Kidney (tissue), 14 donors: ENCODE measurements around the gene FAXC. TPM values are rescaled to one million over a fixed set of nuclear protein-coding genes. Genes with fewer than 3 reads are reported as not detected.

Experiments used
- DNase-seq, 5 donors: peaks; one replicate each; pipeline ENCODE4 v3.0.0-alpha.2; 2013 to 2020
- FAIRE-seq: peaks from 2 replicates; lab custom pipeline; 2012; peaks lifted over from hg19 to GRCh38; lab: Jason Lieb, UNC
- H3K27ac ChIP-seq, 2 donors: one replicate each; pipeline ENCODE4 v1.7.0; 2013; ENCODE audit warnings: low read depth in 2 of 2, low read length in 2 of 2, inconsistent platforms in 1 of 2
- H3K27me3 ChIP-seq: one replicate; pipeline ENCODE4 v1.7.1; 2013; ENCODE audit warnings: low read length, inconsistent platforms; ENCODE audit not compliant: control insufficient read depth, insufficient read depth
- H3K36me3 ChIP-seq, 3 donors: one replicate each; pipeline versions ENCODE4 v1.7.0 to v1.7.1; 2013; ENCODE audit warnings: low read length in 3 of 3, control low read depth in 1 of 3, inconsistent platforms in 1 of 3; ENCODE audit not compliant: insufficient read depth in 3 of 3, control insufficient read depth in 2 of 3
- H3K4me1 ChIP-seq, 3 donors: one replicate each; pipeline versions ENCODE4 v1.7.0 to v1.7.1; 2013; ENCODE audit warnings: low read length in 3 of 3, inconsistent platforms in 1 of 3, low read depth in 1 of 3; ENCODE audit not compliant: control insufficient read depth in 2 of 3, insufficient read depth in 2 of 3
- H3K4me3 ChIP-seq, 3 donors: one replicate each; pipeline versions ENCODE4 v1.7.0 to v1.8.1; 2013; ENCODE audit warnings: low read length in 3 of 3, control low read depth in 1 of 3, inconsistent platforms in 1 of 3
- H3K9ac ChIP-seq, 3 donors: one replicate each; pipeline versions ENCODE4 v1.7.0 to v1.7.1; 2013; ENCODE audit warnings: low read length in 3 of 3, control low read depth in 1 of 3, inconsistent platforms in 1 of 3
- H3K9me3 ChIP-seq, 3 donors: one replicate each; pipeline versions ENCODE4 v1.7.0 to v1.7.1; 2013; ENCODE audit warnings: low read length in 3 of 3, control low read depth in 1 of 3, inconsistent platforms in 1 of 3; ENCODE audit not compliant: control insufficient read depth in 2 of 3, insufficient read depth in 1 of 3
- intact Hi-C: fragments of 100-400 bp; cut with DNase I; formaldehyde crosslinking; loops from one replicate; pipeline ENCODE4 v1.11.1; 2022
- polyA plus RNA-seq: library from polyadenylated mRNA; stranded (reverse); fragments of 350-450 nt; fragmentation: Illumina TruSeq; extraction: RNeasy Lipid Tissue Mini Kit (QIAGEN cat#74804); gene quantifications from one replicate; pipeline ENCODE4 v1.2.3, GENCODE V29; 2014; ENCODE audit warnings: low read depth, low replicate concordance; ENCODE audit not compliant: insufficient read depth
- total RNA-seq: library from RNA; stranded (reverse); fragmentation: NEBNext Ultra II Directional; extraction: Animal tissue kit (Norgen Biotek cat#: 25700); gene quantifications from one replicate; pipeline ENCODE4 v1.2.1, GENCODE V29; 2021
- TF ChIP-seq, protein P1 (sequence below): IDR thresholded peaks from 3 replicates; pipeline ENCODE4 v1.5.1; 2012; ENCODE audit warnings: mild to moderate bottlenecking, moderate library complexity, borderline replicate concordance; ENCODE audit not compliant: insufficient read depth; ENCODE audit errors: extremely low read depth
- donor health status: control.
- donor health status: control.
- donor health status: control.
- donor health status: control.
- donor health status: control.
- donor health status: DM: yes; HTN: yes; CAD: no.
- donor health status: Normal renal cell carcinoma (clear cell type).

Gene FAXC
- total and polyA plus RNA-seq, 2 donors from 2014 or later = 1.4 to 3.3 TPM

GRCh38 chr6:99232056-99232455 is 117.4 kb downstream of the FAXC start:
- Histone ChIP-seq H3K27me3 (no peaks in the 10 kb centered on the region), H3K9me3 (no peaks in the 10 kb centered on the region), H3K4me3 (peak overlapping the region in 2 of 3 donors; percentile 25 to 48), H3K9ac (no peak overlapping the region), H3K36me3 (no peaks in the 10 kb centered on the region), H3K4me1 (no peaks in the 10 kb centered on the region), H3K27ac (peak overlapping the region in 1 of 2 donors; percentile 23)
- DNase-seq = peak in 3 of 5 donors; percentile 14 to 56 (median 38)
- TF ChIP-seq, protein P1, sequence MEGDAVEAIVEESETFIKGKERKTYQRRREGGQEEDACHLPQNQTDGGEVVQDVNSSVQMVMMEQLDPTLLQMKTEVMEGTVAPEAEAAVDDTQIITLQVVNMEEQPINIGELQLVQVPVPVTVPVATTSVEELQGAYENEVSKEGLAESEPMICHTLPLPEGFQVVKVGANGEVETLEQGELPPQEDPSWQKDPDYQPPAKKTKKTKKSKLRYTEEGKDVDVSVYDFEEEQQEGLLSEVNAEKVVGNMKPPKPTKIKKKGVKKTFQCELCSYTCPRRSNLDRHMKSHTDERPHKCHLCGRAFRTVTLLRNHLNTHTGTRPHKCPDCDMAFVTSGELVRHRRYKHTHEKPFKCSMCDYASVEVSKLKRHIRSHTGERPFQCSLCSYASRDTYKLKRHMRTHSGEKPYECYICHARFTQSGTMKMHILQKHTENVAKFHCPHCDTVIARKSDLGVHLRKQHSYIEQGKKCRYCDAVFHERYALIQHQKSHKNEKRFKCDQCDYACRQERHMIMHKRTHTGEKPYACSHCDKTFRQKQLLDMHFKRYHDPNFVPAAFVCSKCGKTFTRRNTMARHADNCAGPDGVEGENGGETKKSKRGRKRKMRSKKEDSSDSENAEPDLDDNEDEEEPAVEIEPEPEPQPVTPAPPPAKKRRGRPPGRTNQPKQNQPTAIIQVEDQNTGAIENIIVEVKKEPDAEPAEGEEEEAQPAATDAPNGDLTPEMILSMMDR = no peak
- intact Hi-C loops = no loop called here
- FAIRE-seq = no peak

- H3K27ac ChIP-seq = no peak overlapping the region
- H3K27me3 ChIP-seq = no peaks in the 10 kb centered on the region
- no peaks in the 10 kb centered on the region for H3K4me1 ChIP-seq
- H3K9me3 ChIP-seq = no peaks in the 10 kb centered on the region
- H3K9ac ChIP-seq = no peak overlapping the region
- intact Hi-C loops = no loop called here
- FAIRE-seq = no peak
- DNase-seq = no peak
- no peaks in the 10 kb centered on the region for H3K36me3 ChIP-seq
- TF ChIP-seq, protein P1 = no peak
- H3K4me3 ChIP-seq = no peak overlapping the region
Observed at GRCh38 chr6:99225172-99225571, 124.3 kb downstream of the FAXC start.

Other genes with a start within 250 kb of the FAXC start
- 8.1 TPM for gene COQ3, start 44.5 kb upstream of the FAXC start, total RNA-seq
- 18.7 TPM for gene COQ3, start 44.5 kb upstream of the FAXC start, polyA plus RNA-seq
- 97.1 TPM for gene PNISR, start 75.6 kb upstream of the FAXC start, total RNA-seq
- 69.8 TPM for gene PNISR, start 75.6 kb upstream of the FAXC start, polyA plus RNA-seq
- 13.8 TPM for gene USP45, start 165.7 kb upstream of the FAXC start, total RNA-seq
- 6.0 TPM for gene USP45, start 165.7 kb upstream of the FAXC start, polyA plus RNA-seq
- gene CCNC, start 219.0 kb upstream of the FAXC start, total RNA-seq = 55.9 TPM
- 51.4 TPM for gene CCNC, start 219.0 kb upstream of the FAXC start, polyA plus RNA-seq